ENCODE results near the gene ECE1.

ECE1 gene

GRCh38 chr1:21325231-21325718 lies 35.0 kb upstream of the ECE1 start:
- peak; percentile 35 for DNase-seq

- peak; percentile 82 for DNase-seq
Observed at GRCh38 chr1:21324368-21325141, 34.3 kb upstream of the ECE1 start.

- DNase-seq = no peak
Observed at GRCh38 chr1:21323091-21323490, 32.8 kb upstream of the ECE1 start.

- DNase-seq = no peak
Observed at GRCh38 chr1:21322681-21323016, 32.4 kb upstream of the ECE1 start.

GRCh38 chr1:21321963-21322680 lies 31.9 kb upstream of the ECE1 start:
- no peak for DNase-seq

GRCh38 chr1:21320410-21321108 lies 30.3 kb upstream of the ECE1 start:
- no peak for DNase-seq

GRCh38 chr1:21319447-21320407 lies 29.5 kb upstream of the ECE1 start:
- no peak for DNase-seq

GRCh38 chr1:21318714-21319159 lies 28.5 kb upstream of the ECE1 start:
- DNase-seq = no peak

- no peak for DNase-seq
Observed at GRCh38 chr1:21318057-21318713, 27.9 kb upstream of the ECE1 start.

GRCh38 chr1:21317690-21318043 lies 27.4 kb upstream of the ECE1 start:
- DNase-seq = no peak

- no peak for DNase-seq
Observed at GRCh38 chr1:21317035-21317689, 26.9 kb upstream of the ECE1 start.

- DNase-seq = no peak
Observed at GRCh38 chr1:21314743-21315396, 24.6 kb upstream of the ECE1 start.

- DNase-seq = no peak
Observed at GRCh38 chr1:21313886-21314721, 23.8 kb upstream of the ECE1 start.

GRCh38 chr1:21313203-21313885 lies 23.1 kb upstream of the ECE1 start:
- no peak for DNase-seq

- DNase-seq = no peak
Observed at GRCh38 chr1:21312407-21312992, 22.2 kb upstream of the ECE1 start.

GRCh38 chr1:21311016-21311415 lies 20.8 kb upstream of the ECE1 start:
- DNase-seq = no peak

GRCh38 chr1:21308847-21309652 lies 18.8 kb upstream of the ECE1 start:
- no peak for DNase-seq

GRCh38 chr1:21308330-21308729 lies 18.1 kb upstream of the ECE1 start:
- DNase-seq = no peak

Data from activated CD4-positive, alpha-beta T cell treated with anti-CD3 and anti-CD28 coated beads, Interleukin-2, Interleukin-6, amounts not matched to agents 100 ng/mL and 50 ng/mL, durations not matched to agents 16 hours and 8 hours (primary cell).